Sigmoid colon (tissue), 4 donors: ENCODE measurements around the gene WIPF2.

Experiments used
- EP300 ChIP-seq, 4 donors: sonication (generic); formaldehyde crosslinking; IDR thresholded peaks; one replicate each; pipeline ENCODE4 v1.6.1; 2017; ENCODE audit warnings: antibody characterized with exemption in 4 of 4
- POLR2A ChIP-seq, 2 donors: fragments of 450-650 bp; IDR thresholded peaks; one replicate each; pipeline ENCODE4 v1.6.1; 2016; ENCODE audit warnings: antibody characterized with exemption in 2 of 2, mild to moderate bottlenecking in 2 of 2, moderate library complexity in 2 of 2
- TF ChIP-seq, protein P1 (sequence below), 4 experiments: fragments of 450-650 bp in 3 of 4; fragments of 200-600 bp in 1 of 4; IDR thresholded peaks; one replicate each; pipeline ENCODE4 v1.5.1; 2016 to 2019; ENCODE audit warnings: antibody characterized with exemption in 4 of 4, mild to moderate bottlenecking in 3 of 4, moderate library complexity in 2 of 4

DNA sequence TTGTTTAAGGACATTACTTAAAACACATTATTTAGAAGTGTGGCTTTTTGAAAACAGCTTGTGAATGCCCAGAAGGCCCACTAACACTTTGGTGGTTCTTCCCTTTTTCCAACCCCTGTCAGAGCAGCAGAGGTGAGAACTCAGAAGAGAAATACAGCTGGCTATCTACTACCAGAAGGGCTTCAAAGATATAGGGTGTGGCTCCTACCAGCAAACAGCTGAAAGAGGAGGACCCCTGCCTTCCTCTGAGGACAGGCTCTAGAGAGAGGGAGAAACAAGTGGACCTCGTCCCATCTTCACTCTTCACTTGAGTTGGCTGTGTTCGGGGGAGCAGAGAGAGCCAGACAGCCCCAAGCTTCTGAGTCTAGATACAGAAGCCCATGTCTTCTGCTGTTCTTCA, 48.8 kb upstream of the WIPF2 start:
- TF ChIP-seq POLR2A (IDR thresholded peaks at IDR 0.05) (no peak), EP300 (IDR thresholded peaks at IDR 0.05) (no peak)
- TF ChIP-seq, protein P1, sequence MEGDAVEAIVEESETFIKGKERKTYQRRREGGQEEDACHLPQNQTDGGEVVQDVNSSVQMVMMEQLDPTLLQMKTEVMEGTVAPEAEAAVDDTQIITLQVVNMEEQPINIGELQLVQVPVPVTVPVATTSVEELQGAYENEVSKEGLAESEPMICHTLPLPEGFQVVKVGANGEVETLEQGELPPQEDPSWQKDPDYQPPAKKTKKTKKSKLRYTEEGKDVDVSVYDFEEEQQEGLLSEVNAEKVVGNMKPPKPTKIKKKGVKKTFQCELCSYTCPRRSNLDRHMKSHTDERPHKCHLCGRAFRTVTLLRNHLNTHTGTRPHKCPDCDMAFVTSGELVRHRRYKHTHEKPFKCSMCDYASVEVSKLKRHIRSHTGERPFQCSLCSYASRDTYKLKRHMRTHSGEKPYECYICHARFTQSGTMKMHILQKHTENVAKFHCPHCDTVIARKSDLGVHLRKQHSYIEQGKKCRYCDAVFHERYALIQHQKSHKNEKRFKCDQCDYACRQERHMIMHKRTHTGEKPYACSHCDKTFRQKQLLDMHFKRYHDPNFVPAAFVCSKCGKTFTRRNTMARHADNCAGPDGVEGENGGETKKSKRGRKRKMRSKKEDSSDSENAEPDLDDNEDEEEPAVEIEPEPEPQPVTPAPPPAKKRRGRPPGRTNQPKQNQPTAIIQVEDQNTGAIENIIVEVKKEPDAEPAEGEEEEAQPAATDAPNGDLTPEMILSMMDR (IDR thresholded peaks at IDR 0.05): no peak
